GM12801 (cell line): ENCODE results near the gene GNAS.

ENCODE experiments used
- CTCF ChIP-seq: IDR thresholded peaks from one replicate; pipeline ENCODE4 v1.5.1; 2011; ENCODE audit warnings: control low read depth; ENCODE audit not compliant: insufficient read length; ENCODE audit errors: extremely low read depth

The GNAS gene

GRCh38 chr20:58813369-58813768 is 39.1 kb upstream of the GNAS start:
- no peak for TF ChIP-seq CTCF

GRCh38 chr20:58815448-58815847 is 37.1 kb upstream of the GNAS start:
- TF ChIP-seq CTCF: no peak

- no peak for TF ChIP-seq CTCF
Observed at GRCh38 chr20:58816051-58816450, 36.5 kb upstream of the GNAS start.

GRCh38 chr20:58816957-58817651 is 35.4 kb upstream of the GNAS start:
- TF ChIP-seq CTCF: no peak

- no peak for TF ChIP-seq CTCF
Observed at GRCh38 chr20:58817748-58818147, 34.8 kb upstream of the GNAS start.

- TF ChIP-seq CTCF: no peak
Observed at GRCh38 chr20:58818586-58819285, 33.8 kb upstream of the GNAS start.

GRCh38 chr20:58819921-58820320 is 32.6 kb upstream of the GNAS start:
- no peak for TF ChIP-seq CTCF
